GM18498 (cell line): ENCODE data around the gene PSMD10.
A peak's percentile ranks its signal among the peaks of the same experiment; 100 is the strongest.

ENCODE experiments used
- ATAC-seq: cut with Tn5 transposase; IDR thresholded peaks from one replicate; pipeline ENCODE4 v1.9.1; 2021; ENCODE audit warnings: mild to moderate bottlenecking, moderate library complexity; ENCODE audit not compliant: unreplicated experiment

Gene PSMD10

DNA sequence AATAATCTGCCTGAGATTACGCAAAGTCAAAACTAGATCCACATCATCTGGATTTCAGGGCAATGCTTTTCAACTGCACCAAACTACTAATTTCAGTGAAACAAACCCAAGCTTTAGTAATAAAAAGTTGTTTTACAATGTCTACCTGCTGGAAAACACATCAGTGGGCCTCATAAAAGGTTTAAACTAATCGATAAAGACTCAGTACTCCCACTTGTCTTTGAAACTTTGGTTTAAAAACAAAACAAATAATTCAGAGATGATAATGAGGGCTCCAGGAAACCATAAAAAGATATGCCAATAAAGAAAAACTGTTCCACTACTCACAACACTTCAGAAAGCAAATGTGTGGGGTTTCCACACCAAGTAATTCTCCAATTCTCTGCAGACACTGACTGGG, 10.2 kb downstream of the PSMD10 start:
- ATAC-seq, result no peak

DNA sequence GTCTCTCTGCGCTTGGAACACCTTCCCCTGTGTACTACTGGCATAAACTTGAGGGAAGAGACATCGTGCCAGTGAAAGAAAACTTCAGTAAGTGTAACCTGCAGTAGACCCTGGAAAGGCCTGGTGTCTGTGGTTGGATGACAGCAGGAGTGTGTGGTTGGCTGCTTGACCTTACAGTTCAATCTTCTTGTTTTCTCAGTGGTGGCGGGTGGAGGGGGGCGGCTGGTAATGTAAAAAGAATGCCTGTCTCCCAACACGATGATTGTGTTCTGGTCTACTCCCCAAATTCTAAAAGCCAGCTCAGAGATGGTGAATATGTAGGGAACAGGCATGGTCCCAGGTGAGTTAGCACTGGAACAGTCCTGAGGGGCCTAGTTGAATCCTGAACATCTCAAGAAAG, 18.6 kb downstream of the PSMD10 start:
- ATAC-seq, result no peak

DNA sequence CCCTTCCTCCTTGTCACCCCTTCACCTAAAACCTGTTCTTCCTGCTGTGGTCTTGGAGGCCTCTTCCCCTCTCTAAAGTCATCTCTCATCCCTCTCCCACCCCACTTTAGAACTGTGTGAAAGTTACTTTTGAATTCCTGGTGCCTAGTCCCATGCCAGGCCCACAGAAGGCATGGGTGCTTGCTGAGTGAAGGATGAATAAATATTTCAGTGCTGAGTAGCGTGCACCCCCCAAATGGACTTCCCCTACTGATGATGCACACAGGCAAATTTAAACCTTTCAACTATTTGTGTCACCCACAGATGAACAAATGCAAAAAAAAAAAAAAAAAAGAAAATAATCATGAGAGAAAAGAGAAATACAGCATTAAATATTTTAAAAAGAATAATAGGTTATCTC, 19.8 kb downstream of the PSMD10 start:
- ATAC-seq, result no peak

DNA sequence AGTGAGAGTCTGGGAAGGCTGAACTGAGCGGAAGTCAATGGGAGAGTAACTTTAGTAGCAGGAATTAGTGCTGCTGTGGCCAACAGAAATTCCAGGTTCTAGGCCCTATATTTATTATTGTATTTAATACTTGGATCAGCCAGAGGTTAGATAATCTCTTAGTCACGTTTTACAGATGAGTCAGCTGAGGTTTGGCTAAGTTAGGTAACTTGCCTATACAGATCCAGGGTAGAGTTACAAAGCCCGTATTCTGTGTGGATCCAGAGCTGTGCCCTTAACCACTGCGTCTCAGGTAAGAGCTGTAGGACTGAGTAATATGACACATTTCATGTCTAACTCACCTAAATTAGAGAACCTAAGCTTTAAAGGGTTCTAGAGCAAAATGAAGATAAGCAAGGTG, 20.5 kb downstream of the PSMD10 start:
- no peak for ATAC-seq

DNA sequence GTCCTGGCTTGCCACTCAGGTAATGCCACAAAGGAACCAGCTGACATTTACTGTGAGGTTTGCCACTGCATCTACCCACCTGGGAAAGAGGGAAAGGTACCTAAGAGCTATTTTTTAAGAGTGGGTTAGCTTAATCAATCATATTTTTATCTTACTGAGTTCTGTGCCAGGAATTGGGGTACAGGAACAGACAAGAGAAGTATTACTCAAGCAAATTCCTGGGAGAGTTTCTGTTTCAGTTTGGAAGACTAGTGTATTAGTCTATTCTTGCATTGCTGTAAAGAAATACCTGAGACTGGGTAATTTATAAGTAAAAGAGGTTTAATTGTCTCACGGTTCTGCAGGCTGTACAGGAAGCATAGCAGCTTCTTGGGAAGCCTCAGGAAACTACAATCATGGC, 23.2 kb downstream of the PSMD10 start:
- ATAC-seq, result no peak

DNA sequence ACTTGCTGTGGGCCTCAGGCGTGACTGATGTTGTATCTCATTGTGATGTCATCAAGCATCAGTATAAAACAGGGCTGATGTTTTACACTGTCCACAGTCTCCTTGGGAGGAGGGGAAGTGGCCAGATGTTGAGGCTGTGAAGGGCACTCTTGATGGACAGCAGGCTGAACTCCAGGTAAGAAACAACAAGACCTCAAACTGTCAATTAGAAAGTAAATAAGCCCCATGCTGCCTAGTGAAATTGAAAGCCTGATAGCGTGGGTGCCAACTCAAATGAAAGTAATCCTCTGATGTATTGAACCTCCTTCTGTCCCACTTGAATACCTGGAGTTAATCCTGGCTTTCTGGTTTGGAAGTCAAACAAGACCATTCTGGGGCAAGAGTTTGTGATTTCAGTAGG, 26.7 kb downstream of the PSMD10 start:
- ATAC-seq, result peak; percentile 62

DNA sequence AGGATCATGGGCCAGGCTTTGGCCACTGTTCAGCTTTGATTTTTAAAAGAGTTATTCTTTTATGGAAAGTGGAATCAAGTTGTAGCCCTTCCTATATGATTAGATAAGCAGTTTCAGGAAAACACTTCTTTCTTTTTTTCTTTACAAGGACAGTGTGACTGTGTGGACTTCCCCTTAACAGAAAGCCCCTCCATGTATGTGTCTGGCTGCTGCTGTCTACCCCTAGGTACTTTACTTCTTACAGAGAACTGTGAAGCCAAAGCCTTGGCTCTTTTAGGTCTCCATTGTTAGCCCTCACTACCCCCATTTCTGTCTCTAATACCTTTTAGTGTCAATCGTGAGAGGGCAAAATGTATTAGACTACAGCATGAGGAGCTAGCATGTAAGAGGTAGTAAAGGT, 27.3 kb downstream of the PSMD10 start:
- no peak for ATAC-seq

DNA sequence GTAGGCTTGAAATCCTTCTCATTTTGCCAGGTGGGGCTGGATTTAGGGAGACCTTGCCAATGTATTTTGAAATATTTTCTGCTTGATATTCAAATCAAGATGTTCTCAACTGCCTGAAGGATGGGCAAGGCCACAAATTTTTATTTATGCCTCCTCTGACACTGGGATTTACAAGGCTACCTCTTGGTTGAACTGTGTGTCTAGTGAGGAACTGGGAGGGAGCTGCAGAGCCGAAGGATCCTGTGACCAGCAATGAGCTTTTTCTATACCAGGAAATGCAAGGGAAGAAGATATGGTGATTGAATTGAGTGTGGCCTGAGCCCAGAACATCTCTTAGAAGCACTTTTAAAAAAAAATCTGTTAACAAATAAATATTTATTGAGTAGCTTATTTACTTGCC, 31.5 kb downstream of the PSMD10 start:
- no peak for ATAC-seq

DNA sequence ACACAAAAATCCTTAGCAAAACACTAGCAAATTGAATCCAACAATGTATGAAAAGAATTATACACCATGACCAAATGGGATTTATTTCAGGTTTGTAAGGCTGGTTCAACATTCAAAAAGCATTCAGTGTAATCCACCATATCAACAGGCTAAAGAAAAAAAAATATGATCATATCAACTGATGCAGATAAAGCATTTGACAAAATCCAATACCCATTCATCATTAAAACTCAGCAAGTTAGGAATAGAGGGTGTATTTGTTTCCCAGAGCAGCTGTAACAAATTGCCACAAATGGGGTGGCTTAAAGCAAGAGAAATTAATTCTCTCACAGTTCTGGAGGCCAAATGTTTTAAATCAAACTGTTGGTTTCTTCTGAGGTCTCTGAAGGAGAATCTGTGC, 35.8 kb downstream of the PSMD10 start:
- no peak for ATAC-seq

DNA sequence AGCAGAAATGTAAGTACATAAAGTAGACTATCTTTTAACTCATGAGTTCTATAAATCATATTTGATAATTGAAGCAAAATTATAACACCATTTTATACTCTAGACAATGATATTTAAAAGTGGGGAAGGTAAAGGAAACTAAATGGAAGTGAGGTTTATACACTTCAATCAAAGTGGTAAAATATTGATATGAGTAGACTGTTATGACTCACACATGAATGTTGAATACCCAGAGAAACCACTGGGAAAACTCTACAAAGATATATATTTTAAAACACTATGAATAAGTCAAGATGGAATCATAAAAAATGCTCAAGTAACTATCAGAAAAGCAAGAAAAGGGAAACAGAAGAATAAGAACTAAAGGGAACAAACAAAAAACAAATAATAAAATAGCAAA, 38.1 kb downstream of the PSMD10 start:
- ATAC-seq, result no peak

DNA sequence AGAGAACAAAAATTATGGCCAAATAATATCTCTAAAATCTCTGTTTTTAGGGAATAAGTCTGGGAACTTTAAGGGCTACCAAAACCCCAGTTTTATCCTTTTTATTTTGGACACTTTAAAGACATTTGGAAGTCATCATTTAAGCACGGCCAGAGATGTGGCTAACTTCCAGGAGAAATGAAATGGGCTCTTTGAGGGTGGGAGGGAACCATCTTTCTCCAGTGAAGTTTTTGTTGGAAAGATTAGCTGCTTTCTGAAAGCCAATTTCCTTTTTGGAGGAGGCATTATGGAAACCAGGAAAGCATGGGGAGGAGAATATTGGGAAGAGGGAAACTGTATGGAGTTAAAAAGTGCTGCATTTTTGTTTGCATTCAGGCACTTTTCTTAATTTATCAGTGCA, 41.7 kb downstream of the PSMD10 start:
- no peak for ATAC-seq

DNA sequence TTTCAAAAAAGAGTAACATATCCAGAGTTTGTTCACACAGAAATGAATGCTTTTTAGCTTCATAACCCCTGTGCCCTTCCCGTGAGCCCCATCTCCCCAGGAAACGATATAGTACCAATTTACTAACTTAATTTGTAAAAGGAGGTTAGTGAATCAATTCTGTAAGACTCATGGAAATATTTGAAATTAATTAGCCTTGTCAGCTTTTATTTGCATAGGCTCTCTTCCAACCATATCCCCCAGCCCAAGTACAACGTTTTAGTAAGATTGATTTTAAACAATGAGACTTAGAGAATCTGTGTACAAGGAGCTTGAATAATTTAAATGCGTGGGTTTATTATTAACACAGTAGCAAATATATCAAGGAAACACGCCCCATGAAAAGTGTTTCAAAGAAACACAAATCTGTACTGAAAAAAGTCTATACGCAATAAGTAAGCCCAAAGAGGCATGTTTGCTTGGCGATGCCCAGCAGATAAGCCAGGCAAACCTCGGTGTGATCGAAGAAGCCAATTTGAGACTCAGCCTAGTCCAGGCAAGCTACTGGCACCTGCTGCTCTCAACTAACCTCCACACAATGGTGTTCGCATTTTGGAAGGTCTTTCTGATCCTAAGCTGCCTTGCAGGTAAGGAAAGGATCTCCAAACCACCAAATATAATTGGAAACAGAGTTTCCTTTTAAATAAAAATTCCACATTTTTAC, 46.6 kb downstream of the PSMD10 start, which contains the start of gene VSIG1:
Gene VSIG1 (plus strand): TSS at position 512 of the 703 bp plus-strand sequence. CDS start 66 bp downstream, at position 578.
- no peak for ATAC-seq

DNA sequence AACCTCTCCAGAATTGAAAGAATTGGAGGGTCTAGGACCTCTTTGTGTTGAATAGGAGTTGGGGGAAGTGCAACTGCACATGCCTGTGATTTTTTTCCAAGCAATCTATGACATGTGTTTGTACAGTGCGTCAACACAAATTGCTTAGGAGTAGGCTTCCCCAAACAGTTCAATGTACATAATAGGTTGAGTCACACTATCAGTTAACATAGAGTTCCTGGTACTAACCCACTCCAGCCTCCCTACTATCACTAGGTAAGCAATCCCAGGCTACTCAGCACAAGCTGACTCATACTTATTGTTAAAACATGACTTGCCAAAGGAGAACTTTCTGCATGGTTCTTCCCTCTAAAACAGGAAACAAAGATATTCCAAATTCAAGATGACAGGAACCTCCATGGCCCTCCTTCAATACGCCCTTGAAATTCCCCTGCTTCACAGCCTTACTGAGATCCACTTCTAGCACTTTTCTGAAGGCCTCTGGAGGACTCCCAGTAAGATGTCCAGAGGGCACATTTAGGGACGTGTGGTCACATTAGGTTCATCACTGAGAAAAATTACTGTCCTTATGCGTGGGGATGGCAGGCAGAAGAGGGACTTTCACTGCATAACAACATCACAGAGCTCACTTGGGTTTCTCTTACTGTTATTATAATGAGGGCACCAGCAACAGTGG, 54.9 kb downstream of the PSMD10 start:
- no peak for ATAC-seq

DNA sequence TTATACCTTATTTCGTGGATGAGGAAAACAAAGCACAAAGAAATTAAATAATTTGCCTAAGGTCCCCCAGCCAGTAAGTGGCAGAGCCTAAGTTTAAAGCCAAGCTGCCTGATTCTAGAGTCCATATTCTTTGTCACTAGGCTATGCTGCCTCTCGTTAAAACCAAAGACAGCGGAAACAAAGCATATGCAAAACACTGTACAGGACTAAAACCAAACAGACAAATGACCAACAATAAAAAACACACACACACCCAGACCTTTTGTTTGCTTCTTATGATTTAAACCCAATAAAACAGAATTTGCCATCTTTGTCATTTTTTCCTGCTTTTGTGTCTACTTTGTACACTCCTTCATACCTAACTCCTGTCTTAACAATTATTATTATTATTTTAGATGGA, 56.6 kb downstream of the PSMD10 start:
- ATAC-seq, result no peak
